Measurements from ENCODE around the gene VPS13C. TPM values are rescaled to one million over a fixed set of nuclear protein-coding genes. Genes with fewer than 3 reads are reported as not detected.

Gene VPS13C, protein sequence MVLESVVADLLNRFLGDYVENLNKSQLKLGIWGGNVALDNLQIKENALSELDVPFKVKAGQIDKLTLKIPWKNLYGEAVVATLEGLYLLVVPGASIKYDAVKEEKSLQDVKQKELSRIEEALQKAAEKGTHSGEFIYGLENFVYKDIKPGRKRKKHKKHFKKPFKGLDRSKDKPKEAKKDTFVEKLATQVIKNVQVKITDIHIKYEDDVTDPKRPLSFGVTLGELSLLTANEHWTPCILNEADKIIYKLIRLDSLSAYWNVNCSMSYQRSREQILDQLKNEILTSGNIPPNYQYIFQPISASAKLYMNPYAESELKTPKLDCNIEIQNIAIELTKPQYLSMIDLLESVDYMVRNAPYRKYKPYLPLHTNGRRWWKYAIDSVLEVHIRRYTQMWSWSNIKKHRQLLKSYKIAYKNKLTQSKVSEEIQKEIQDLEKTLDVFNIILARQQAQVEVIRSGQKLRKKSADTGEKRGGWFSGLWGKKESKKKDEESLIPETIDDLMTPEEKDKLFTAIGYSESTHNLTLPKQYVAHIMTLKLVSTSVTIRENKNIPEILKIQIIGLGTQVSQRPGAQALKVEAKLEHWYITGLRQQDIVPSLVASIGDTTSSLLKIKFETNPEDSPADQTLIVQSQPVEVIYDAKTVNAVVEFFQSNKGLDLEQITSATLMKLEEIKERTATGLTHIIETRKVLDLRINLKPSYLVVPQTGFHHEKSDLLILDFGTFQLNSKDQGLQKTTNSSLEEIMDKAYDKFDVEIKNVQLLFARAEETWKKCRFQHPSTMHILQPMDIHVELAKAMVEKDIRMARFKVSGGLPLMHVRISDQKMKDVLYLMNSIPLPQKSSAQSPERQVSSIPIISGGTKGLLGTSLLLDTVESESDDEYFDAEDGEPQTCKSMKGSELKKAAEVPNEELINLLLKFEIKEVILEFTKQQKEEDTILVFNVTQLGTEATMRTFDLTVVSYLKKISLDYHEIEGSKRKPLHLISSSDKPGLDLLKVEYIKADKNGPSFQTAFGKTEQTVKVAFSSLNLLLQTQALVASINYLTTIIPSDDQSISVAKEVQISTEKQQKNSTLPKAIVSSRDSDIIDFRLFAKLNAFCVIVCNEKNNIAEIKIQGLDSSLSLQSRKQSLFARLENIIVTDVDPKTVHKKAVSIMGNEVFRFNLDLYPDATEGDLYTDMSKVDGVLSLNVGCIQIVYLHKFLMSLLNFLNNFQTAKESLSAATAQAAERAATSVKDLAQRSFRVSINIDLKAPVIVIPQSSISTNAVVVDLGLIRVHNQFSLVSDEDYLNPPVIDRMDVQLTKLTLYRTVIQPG (N-terminal part only)
- 10 to 100 TPM; 92.0 to 93.0 TPM for total RNA-seq

- H3K4me3 Mint-ChIP-seq: peak within 1 kb of the TSS; percentile 86
- peak; percentile 95 for DNase-seq (ENCODE audit: low spot score)
- peaks cover 6% of the 10 kb centered on the region in 2 donors for H3K27me3 Mint-ChIP-seq
- H3K4me1 Mint-ChIP-seq (ENCODE audit: low read depth in 2 of 2): peaks cover 33 to 37% of the 10 kb centered on the region in 2 donors
- no peaks in the 10 kb centered on the region for H3K36me3 Mint-ChIP-seq
- peak within 1 kb of the TSS; percentile 91 to 96 for H3K27ac Mint-ChIP-seq
- H3K9me3 Mint-ChIP-seq: no peaks in the 10 kb centered on the region
- ATAC-seq: peak; percentile 97
Measured at GRCh38 chr15:62060113-62060895, at the start of gene VPS13C. Gene VPS13C, minus strand, starts transcription at chr15:62060447. Its CDS starts 73 bp downstream, at chr15:62060374.

- Mint-ChIP-seq H3K27ac (no peak overlapping the region), H3K9me3 (no peaks in the 10 kb centered on the region), H3K4me1 (ENCODE audit: low read depth in 2 of 2) (no peaks in the 10 kb centered on the region), H3K27me3 (peaks cover 19 to 20% of the 10 kb centered on the region in 2 donors), H3K36me3 (no peaks in the 10 kb centered on the region), H3K4me3 (no peak overlapping the region)
- DNase-seq (ENCODE audit: low spot score) (no peak), ATAC-seq (no peak)
Measured at GRCh38 chr15:62109437-62109836, 49.2 kb upstream of the VPS13C start.

- DNase-seq (ENCODE audit: low spot score) (no peak), ATAC-seq (no peak)
- Mint-ChIP-seq H3K4me1 (ENCODE audit: low read depth in 2 of 2) (no peaks in the 10 kb centered on the region), H3K27me3 (peaks cover 15 to 20% of the 10 kb centered on the region in 2 donors), H3K9me3 (no peaks in the 10 kb centered on the region), H3K27ac (no peak overlapping the region), H3K4me3 (no peak overlapping the region), H3K36me3 (no peaks in the 10 kb centered on the region)
Measured at GRCh38 chr15:62108411-62108810, 48.2 kb upstream of the VPS13C start.

DNA sequence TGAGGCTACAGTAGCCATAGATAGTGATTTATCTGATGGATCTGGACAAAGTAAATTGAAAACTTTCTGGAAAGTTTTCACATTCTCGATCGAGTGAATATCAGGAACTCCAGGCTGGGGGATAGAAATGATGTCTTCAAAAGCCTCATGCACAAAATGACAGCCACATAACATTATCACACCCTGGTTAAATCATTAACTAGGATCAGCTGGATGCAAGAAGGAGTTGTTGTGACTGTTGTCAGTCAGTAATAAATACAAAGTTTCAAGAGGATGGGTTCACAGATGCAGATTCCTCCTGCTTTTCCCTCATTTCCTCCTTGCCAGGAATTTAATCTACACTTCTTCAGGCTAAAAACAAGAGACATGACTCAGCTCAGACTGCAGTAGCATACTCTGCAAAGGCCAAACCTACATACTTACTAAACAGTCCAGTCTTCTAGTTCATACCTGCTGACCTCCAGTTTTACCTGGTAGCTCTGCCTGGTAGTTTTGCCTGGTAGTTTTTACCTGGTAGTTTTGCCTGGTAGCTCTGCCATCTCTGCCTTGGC, 47.4 kb upstream of the VPS13C start:
- Mint-ChIP-seq H3K4me3 (no peak overlapping the region), H3K27ac (no peak overlapping the region), H3K27me3 (peaks cover 8 to 21% of the 10 kb centered on the region in 2 donors)

GRCh38 chr15:62106096-62106495, 45.8 kb upstream of the VPS13C start:
- Mint-ChIP-seq H3K4me1 (ENCODE audit: low read depth in 2 of 2) (no peaks in the 10 kb centered on the region), H3K36me3 (no peaks in the 10 kb centered on the region), H3K27me3 (peaks cover 6 to 12% of the 10 kb centered on the region in 2 donors), H3K9me3 (no peaks in the 10 kb centered on the region), H3K4me3 (no peak overlapping the region), H3K27ac (no peak overlapping the region)
- DNase-seq (ENCODE audit: low spot score) (no peak), ATAC-seq (no peak)

More for the DNA sequence above, 47.4 kb upstream of the VPS13C start:
- Mint-ChIP-seq H3K36me3 (no peaks in the 10 kb centered on the region), H3K4me1 (ENCODE audit: low read depth in 2 of 2) (no peaks in the 10 kb centered on the region), H3K9me3 (no peaks in the 10 kb centered on the region)
- no peak for DNase-seq (ENCODE audit: low spot score)
- no peak for ATAC-seq

DNA sequence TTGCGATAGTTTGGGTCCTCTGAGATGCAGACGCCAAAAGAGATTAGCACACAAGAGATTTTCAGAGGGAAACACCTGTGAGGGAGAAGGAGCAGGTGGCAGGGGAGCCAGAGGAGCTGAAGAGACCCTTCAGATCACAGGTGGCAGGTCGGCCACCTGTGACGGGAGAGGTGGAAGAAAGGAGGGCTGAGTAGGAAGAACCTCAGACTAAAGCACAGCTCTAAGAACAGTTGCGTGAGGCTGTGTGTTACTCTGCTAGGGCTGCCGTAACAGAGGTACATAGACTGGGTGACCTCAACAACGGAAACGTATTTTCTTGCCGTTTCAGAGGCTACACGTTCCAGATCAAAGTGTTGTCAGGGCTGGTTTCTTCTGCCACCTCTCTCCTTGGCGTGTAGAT, 45.0 kb upstream of the VPS13C start:
- no peak for ATAC-seq

DNA sequence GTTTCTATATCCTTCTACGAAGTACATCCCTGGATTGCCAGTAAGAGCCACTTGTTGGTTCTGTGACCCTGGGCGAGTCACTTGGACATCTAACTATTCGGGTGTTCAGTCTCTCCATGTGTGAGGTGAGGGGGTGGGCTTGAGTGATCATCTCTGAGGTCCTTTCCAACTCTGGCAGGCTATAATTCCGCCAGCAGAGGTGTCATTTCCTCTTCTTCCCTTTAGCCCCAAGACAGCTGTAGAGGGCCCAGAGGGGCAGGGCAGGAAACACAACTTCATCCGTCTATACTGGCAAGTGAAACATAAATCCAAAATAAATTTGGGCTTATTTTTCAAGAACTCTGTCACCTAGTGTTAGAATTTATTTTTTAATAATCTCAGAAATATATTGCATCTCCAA, 44.6 kb upstream of the VPS13C start:
- Mint-ChIP-seq H3K27me3 (peaks cover 6 to 12% of the 10 kb centered on the region in 2 donors), H3K4me3 (no peak overlapping the region), H3K4me1 (ENCODE audit: low read depth in 2 of 2) (no peaks in the 10 kb centered on the region), H3K9me3 (no peaks in the 10 kb centered on the region), H3K36me3 (no peaks in the 10 kb centered on the region), H3K27ac (no peak overlapping the region)
- DNase-seq (ENCODE audit: low spot score): no peak
- no peak for ATAC-seq

More for the DNA sequence above, 45.0 kb upstream of the VPS13C start:
- no peak overlapping the region for H3K27ac Mint-ChIP-seq
- no peaks in the 10 kb centered on the region for H3K4me1 Mint-ChIP-seq (ENCODE audit: low read depth in 2 of 2)
- H3K36me3 Mint-ChIP-seq: no peaks in the 10 kb centered on the region
- no peaks in the 10 kb centered on the region for H3K9me3 Mint-ChIP-seq
- peaks cover 6 to 9% of the 10 kb centered on the region in 2 donors for H3K27me3 Mint-ChIP-seq
- no peak overlapping the region for H3K4me3 Mint-ChIP-seq
- DNase-seq (ENCODE audit: low spot score): no peak

DNA sequence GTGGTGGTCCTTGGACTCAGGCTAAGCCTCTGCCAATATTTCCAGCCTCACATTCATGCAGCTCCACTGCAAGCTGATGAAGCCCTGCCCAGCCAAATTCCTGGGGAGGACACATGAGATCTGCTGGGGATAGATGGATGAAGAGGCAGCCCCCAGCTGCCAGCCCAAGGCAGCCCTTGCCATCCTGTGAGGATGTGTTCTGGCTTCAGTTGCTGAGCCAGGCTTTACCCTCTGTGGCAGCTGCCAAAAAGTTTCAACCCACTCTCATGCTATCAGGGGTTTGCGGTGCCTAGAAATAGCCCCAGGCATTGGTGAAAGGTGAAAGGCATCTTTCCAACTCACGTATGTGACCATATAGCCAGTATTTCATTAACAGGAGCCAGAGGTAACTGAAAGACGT, 44.2 kb upstream of the VPS13C start:
- Mint-ChIP-seq H3K27me3 (peaks cover 8 to 14% of the 10 kb centered on the region in 2 donors), H3K36me3 (no peaks in the 10 kb centered on the region), H3K27ac (no peak overlapping the region), H3K4me3 (no peak overlapping the region), H3K4me1 (ENCODE audit: low read depth in 2 of 2) (no peaks in the 10 kb centered on the region), H3K9me3 (no peaks in the 10 kb centered on the region)
- no peak for DNase-seq (ENCODE audit: low spot score)
- ATAC-seq: peak in 1 of 2 donors; percentile 24

DNA sequence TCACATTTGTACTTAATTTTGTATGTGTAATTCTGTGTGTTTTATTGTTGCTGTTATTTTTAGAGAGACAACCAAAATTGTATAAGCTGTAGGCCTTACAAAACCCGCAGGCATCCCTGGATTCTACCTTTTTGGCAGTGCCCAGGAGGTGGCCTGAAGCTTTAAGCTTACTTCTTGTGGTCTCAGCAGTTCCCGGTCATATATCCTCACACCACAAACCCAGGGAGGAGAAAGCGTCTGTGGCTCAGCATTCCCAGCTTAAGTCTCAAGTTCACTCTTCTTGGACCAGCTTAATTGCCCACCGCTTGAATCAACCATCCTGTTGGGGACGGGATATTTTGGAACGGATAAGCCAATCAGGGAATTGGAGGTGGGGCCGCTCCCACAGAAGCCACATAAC, 43.2 kb upstream of the VPS13C start:
- no peak overlapping the region for H3K27ac Mint-ChIP-seq
- H3K36me3 Mint-ChIP-seq: no peaks in the 10 kb centered on the region
- no peaks in the 10 kb centered on the region for H3K4me1 Mint-ChIP-seq (ENCODE audit: low read depth in 2 of 2)
- no peak overlapping the region for H3K4me3 Mint-ChIP-seq
- DNase-seq (ENCODE audit: low spot score) (no peak), ATAC-seq (no peak)
- H3K9me3 Mint-ChIP-seq: no peaks in the 10 kb centered on the region
- peaks cover 15 to 17% of the 10 kb centered on the region in 2 donors for H3K27me3 Mint-ChIP-seq

DNA sequence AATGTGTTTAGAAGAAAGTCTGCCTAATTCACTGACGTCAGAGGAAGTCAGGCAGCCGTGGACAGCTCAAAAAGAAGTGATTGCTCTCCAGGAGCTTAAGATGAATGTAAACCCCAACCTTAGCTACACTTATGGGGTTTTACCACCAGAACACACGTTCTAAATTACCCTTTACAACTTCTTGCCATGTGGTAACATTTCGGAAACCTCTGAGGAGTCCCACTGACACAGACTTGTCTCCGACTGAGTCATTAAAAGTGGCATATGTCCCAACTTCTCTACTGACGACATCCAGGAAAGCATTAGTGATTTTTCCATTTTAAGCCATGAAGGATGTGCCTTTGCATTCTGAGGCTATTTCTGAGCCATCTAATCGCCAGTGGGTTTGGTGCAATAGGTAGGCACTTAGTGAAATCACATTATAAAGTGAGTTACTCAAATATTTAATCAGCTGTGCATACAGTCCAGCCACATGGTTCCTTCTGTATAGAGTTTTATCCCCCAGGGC, 38.9 kb upstream of the VPS13C start:
- H3K4me3 Mint-ChIP-seq: no peak overlapping the region
- H3K36me3 Mint-ChIP-seq: no peaks in the 10 kb centered on the region
- no peak overlapping the region for H3K27ac Mint-ChIP-seq
- ATAC-seq (peak in 1 of 2 donors; percentile 61), DNase-seq (ENCODE audit: low spot score) (no peak)
- H3K4me1 Mint-ChIP-seq (ENCODE audit: low read depth in 2 of 2): no peaks in the 10 kb centered on the region
- H3K27me3 Mint-ChIP-seq: peaks cover 28 to 36% of the 10 kb centered on the region in 2 donors
- no peaks in the 10 kb centered on the region for H3K9me3 Mint-ChIP-seq

DNA sequence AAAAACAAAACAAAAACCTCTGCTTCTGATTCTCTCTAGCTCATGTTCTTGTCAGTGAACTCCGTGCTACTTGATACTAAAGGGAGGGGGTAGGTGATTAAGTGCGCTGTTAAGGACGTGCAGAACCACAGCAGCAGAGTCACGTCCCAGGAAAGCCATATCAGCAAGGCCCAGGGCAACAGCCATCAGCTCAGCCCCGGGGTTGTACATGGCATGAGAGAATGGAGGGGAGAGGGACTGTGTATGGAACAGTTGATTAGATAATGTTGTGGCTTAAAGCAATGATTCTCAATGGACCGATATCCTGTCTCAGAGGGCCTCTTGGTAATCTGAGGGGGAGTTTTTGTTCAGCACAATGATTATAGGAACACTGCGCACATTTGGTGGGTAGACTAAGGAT, 34.1 kb upstream of the VPS13C start:
- DNase-seq (ENCODE audit: low spot score) (no peak), ATAC-seq (no peak)
- no peaks in the 10 kb centered on the region for H3K4me1 Mint-ChIP-seq (ENCODE audit: low read depth in 2 of 2)
- peaks cover 33 to 43% of the 10 kb centered on the region in 2 donors for H3K27me3 Mint-ChIP-seq
- no peaks in the 10 kb centered on the region for H3K9me3 Mint-ChIP-seq
- H3K27ac Mint-ChIP-seq: no peak overlapping the region
- no peaks in the 10 kb centered on the region for H3K36me3 Mint-ChIP-seq
- no peak overlapping the region for H3K4me3 Mint-ChIP-seq

GRCh38 chr15:62093809-62094208, 33.6 kb upstream of the VPS13C start:
- Mint-ChIP-seq H3K4me3 (no peak overlapping the region), H3K9me3 (no peaks in the 10 kb centered on the region), H3K4me1 (ENCODE audit: low read depth in 2 of 2) (no peaks in the 10 kb centered on the region), H3K27ac (no peak overlapping the region), H3K36me3 (no peaks in the 10 kb centered on the region), H3K27me3 (peaks cover 29 to 39% of the 10 kb centered on the region in 2 donors)
- DNase-seq (ENCODE audit: low spot score): no peak
- no peak for ATAC-seq
